Mucosa of descending colon (tissue), 3 donors: ENCODE measurements around the gene ZNF740. TPM values are rescaled to one million over a fixed set of nuclear protein-coding genes. Genes with fewer than 3 reads are reported as not detected.

Experiments used
- ATAC-seq: fragments of 200-7000 bp; cut with Tn5 transposase; one replicate; pipeline ENCODE4 v1.9.1; 2020; ENCODE audit warnings: mild to moderate bottlenecking, moderate library complexity
- DNase-seq, 3 donors: peaks; one replicate each; pipeline ENCODE4 v3.0.0-alpha.2; 2020
- H3K36me3 ChIP-seq: fragments of 200-600 bp; one replicate; pipeline ENCODE4 v1.8.0; 2021; ENCODE audit warnings: low read depth, mild to moderate bottlenecking
- H3K4me1 ChIP-seq: fragments of 200-600 bp; one replicate; pipeline ENCODE4 v1.8.0; 2021; ENCODE audit warnings: low read depth, mild to moderate bottlenecking
- H3K4me3 ChIP-seq: fragments of 200-600 bp; one replicate; pipeline ENCODE4 v1.8.0; 2021; ENCODE audit warnings: mild to moderate bottlenecking
- H3K9me3 ChIP-seq: fragments of 200-600 bp; one replicate; pipeline ENCODE4 v1.8.0; 2021; ENCODE audit warnings: mild to moderate bottlenecking
- CTCF ChIP-seq: fragments of 200-600 bp; IDR thresholded peaks from one replicate; pipeline ENCODE4 v1.8.0; 2022; ENCODE audit warnings: antibody characterized with exemption, mild to moderate bottlenecking
- intact Hi-C, 2 donors: fragments of 100-400 bp; cut with DNase I in 1 of 2; cut with micrococcal nuclease in 1 of 2; formaldehyde crosslinking; loops; one replicate each; pipeline versions ENCODE4 v1.11.0 to v1.11.1; 2022; cut with DNase I, micrococcal nuclease
- total RNA-seq, 3 donors: library from RNA; stranded (reverse); fragmentation: NEBNext Ultra II Directional in 2 of 3; extraction: Animal tissue kit (Norgen Biotek cat#: 25700) in 2 of 3; gene quantifications; one replicate each; pipeline versions ENCODE4 v1.2.1 to v1.2.4, GENCODE V29; 2021 to 2023
- donor health status: DM: no; HTN: no; CAD: no; lungs with moderate emphysema.
- donor health status: DM: no; HTN: no; CAD: no.
- donor health status: DM: no; HTN: yes; CAD: no.

Gene ZNF740
- total RNA-seq, 3 donors from 2014 or later = 26.1 to 52.9 (median 46.0) TPM

GRCh38 chr12:53218551-53219291, 38.2 kb downstream of the ZNF740 start:
- H3K4me1 ChIP-seq = peaks cover 51% of the 10 kb centered on the region
- DNase-seq (peak in 2 of 3 donors; percentile 50 to 62), ATAC-seq (no peak)
- no peak for TF ChIP-seq CTCF
- H3K36me3 ChIP-seq = no peaks in the 10 kb centered on the region
- intact Hi-C loops = no loop called here
- no peaks in the 10 kb centered on the region for H3K9me3 ChIP-seq
- H3K4me3 ChIP-seq = no peak overlapping the region

- Histone ChIP-seq H3K4me3 (peak overlapping the region; percentile 40), H3K9me3 (no peaks in the 10 kb centered on the region), H3K4me1 (peaks cover 58% of the 10 kb centered on the region), H3K36me3 (no peaks in the 10 kb centered on the region)
- intact Hi-C loops = no loop called here
- TF ChIP-seq CTCF = no peak
- ATAC-seq = no peak
- DNase-seq = peak; percentile 58 to 77 (median 70)
Observed at GRCh38 chr12:53219292-53219955, 38.9 kb downstream of the ZNF740 start.

GRCh38 chr12:53219956-53220693, 39.6 kb downstream of the ZNF740 start:
- intact Hi-C loops = no loop called here
- Histone ChIP-seq H3K9me3 (no peaks in the 10 kb centered on the region), H3K4me1 (peaks cover 65% of the 10 kb centered on the region), H3K36me3 (no peaks in the 10 kb centered on the region), H3K4me3 (peak overlapping the region; percentile 40)
- DNase-seq (peak; percentile 81 to 91 (median 86)), ATAC-seq (peak; percentile 43)
- TF ChIP-seq CTCF = no peak

- Histone ChIP-seq H3K9me3 (no peaks in the 10 kb centered on the region), H3K4me1 (peaks cover 66% of the 10 kb centered on the region), H3K4me3 (peak overlapping the region; percentile 7), H3K36me3 (no peaks in the 10 kb centered on the region)
- DNase-seq = peak; percentile 92 to 95 (median 94)
- intact Hi-C loops = no loop called here
- peak; percentile 78 for ATAC-seq
- no peak for TF ChIP-seq CTCF
Observed at GRCh38 chr12:53220694-53221202, 40.2 kb downstream of the ZNF740 start.

- Histone ChIP-seq H3K9me3 (no peaks in the 10 kb centered on the region), H3K4me1 (peaks cover 63% of the 10 kb centered on the region), H3K36me3 (no peaks in the 10 kb centered on the region), H3K4me3 (peak overlapping the region; percentile 7)
- TF ChIP-seq CTCF = no peak
- ATAC-seq (peak; percentile 66), DNase-seq (peak; percentile 79 to 90 (median 89))
- intact Hi-C loops = no loop called here
Observed at GRCh38 chr12:53221203-53222080, 40.9 kb downstream of the ZNF740 start.
